ENCODE results near the gene MYF5. TPM values are rescaled to one million over a fixed set of nuclear protein-coding genes. Genes with fewer than 3 reads are reported as not detected.

MYF5 gene
- total RNA-seq, 4 donors from 2014 or later: not detected

GRCh38 chr12:80681786-80682185 is 34.9 kb upstream of the MYF5 start:
- ATAC-seq (ENCODE audit: low FRiP score) (no peak), DNase-seq (ENCODE audit: low spot score) (no peak)
- TF ChIP-seq CTCF (IDR thresholded peaks at IDR 0.05): no peak

GRCh38 chr12:80684077-80684495 is 32.6 kb upstream of the MYF5 start:
- TF ChIP-seq CTCF (IDR thresholded peaks at IDR 0.05): no peak
- no peak for DNase-seq (ENCODE audit: low spot score)
- no peak for ATAC-seq (ENCODE audit: low FRiP score)

GRCh38 chr12:80690090-80690489 is 26.6 kb upstream of the MYF5 start:
- no peak for TF ChIP-seq CTCF (IDR thresholded peaks at IDR 0.05)
- ATAC-seq (ENCODE audit: low FRiP score) (no peak), DNase-seq (ENCODE audit: low spot score) (no peak)

- ATAC-seq (ENCODE audit: low FRiP score) (no peak), DNase-seq (ENCODE audit: low spot score) (no peak)
- no peak for TF ChIP-seq CTCF (IDR thresholded peaks at IDR 0.05)
These were observed 26.2 kb upstream of the MYF5 start for GRCh38 chr12:80690513-80690912.

- TF ChIP-seq CTCF (IDR thresholded peaks at IDR 0.05): no peak
- no peak for ATAC-seq (ENCODE audit: low FRiP score)
- DNase-seq (ENCODE audit: low spot score): no peak
These were observed 24.6 kb upstream of the MYF5 start for GRCh38 chr12:80692114-80692513.

- ATAC-seq (ENCODE audit: low FRiP score): no peak
- DNase-seq (ENCODE audit: low spot score): no peak
- TF ChIP-seq CTCF (IDR thresholded peaks at IDR 0.05): no peak
These were observed 19.3 kb upstream of the MYF5 start for GRCh38 chr12:80697270-80697887.

GRCh38 chr12:80698256-80698655 is 18.5 kb upstream of the MYF5 start:
- DNase-seq (ENCODE audit: low spot score) (no peak), ATAC-seq (ENCODE audit: low FRiP score) (no peak)
- no peak for TF ChIP-seq CTCF (IDR thresholded peaks at IDR 0.05)
